Hepatocyte (in vitro differentiated cells): Measurements from ENCODE around the gene TEX10.

Experiments
- EZH2 ChIP-seq: fragments of 200-600 bp; sonication (generic); IDR thresholded peaks from 2 replicates; pipeline ENCODE4 v1.6.1; 2016; ENCODE audit warnings: antibody characterized with exemption, mild to moderate bottlenecking, borderline replicate concordance
- EZH2phosphoT487 ChIP-seq: fragments of 200-600 bp; sonication (generic); IDR thresholded peaks from one replicate; pipeline ENCODE4 v1.6.1; 2018; ENCODE audit warnings: antibody characterized with exemption, mild to moderate bottlenecking, low read depth, moderate library complexity; ENCODE audit not compliant: unreplicated experiment, severe bottlenecking
- TF ChIP-seq, protein P1 (sequence below): fragments of 200-600 bp; sonication (generic); IDR thresholded peaks from 2 replicates; pipeline ENCODE4 v1.5.1; 2016; ENCODE audit warnings: antibody characterized with exemption, mild to moderate bottlenecking; ENCODE audit not compliant: poor library complexity

DNA sequence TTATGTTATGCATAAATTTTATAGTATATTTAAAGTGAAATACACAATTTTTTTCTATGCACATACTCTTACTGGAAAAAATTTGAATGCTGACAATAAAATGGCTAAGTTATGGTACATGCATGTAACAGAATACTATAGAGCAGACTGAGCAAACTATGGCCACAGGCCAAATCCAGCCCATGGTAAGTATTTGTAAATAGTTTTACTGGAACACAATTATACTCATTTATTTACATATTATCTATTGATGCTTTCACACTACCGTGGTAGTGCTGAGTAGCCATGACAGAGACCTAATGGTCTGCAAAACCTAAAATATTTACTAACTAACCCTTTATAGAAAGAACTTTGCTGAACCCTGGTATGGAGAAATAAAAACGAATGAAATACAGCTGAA is 45.7 kb downstream of the TEX10 start:
- TF ChIP-seq, protein P1, sequence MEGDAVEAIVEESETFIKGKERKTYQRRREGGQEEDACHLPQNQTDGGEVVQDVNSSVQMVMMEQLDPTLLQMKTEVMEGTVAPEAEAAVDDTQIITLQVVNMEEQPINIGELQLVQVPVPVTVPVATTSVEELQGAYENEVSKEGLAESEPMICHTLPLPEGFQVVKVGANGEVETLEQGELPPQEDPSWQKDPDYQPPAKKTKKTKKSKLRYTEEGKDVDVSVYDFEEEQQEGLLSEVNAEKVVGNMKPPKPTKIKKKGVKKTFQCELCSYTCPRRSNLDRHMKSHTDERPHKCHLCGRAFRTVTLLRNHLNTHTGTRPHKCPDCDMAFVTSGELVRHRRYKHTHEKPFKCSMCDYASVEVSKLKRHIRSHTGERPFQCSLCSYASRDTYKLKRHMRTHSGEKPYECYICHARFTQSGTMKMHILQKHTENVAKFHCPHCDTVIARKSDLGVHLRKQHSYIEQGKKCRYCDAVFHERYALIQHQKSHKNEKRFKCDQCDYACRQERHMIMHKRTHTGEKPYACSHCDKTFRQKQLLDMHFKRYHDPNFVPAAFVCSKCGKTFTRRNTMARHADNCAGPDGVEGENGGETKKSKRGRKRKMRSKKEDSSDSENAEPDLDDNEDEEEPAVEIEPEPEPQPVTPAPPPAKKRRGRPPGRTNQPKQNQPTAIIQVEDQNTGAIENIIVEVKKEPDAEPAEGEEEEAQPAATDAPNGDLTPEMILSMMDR: no peak
- TF ChIP-seq EZH2 (no peak), EZH2phosphoT487 (no peak)
